NCI-H526 treated with DMSO at 0.1 percent for 48 hours (cell line): ENCODE results near the gene RINT1.
"Not testable (repeated sequence)": the region's sequence is repeated elsewhere in the genome, so short reads cannot be mapped to it uniquely, and the experiment has no call there.

Source experiments
- DNase-seq: peaks from one replicate; lab custom pipeline; 2025; lab: John Stamatoyannopoulos, UW

Gene RINT1

GRCh38 chr7:105532709-105533460 lies 884 bp downstream of the RINT1 start:
- no peak for DNase-seq

- no peak for DNase-seq
These were observed 6.3 kb downstream of the RINT1 start for GRCh38 chr7:105538339-105538738.

- DNase-seq = no peak
These were observed 27.9 kb downstream of the RINT1 start for GRCh38 chr7:105559926-105560325.

- no peak for DNase-seq
These were observed 33.2 kb downstream of the RINT1 start for GRCh38 chr7:105565190-105565589.

- no peak for DNase-seq
These were observed 35.0 kb downstream of the RINT1 start for GRCh38 chr7:105567024-105567423.

GRCh38 chr7:105567821-105568220 lies 35.8 kb downstream of the RINT1 start:
- no peak for DNase-seq

- no peak for DNase-seq
These were observed 39.9 kb downstream of the RINT1 start for GRCh38 chr7:105571891-105572290.

- DNase-seq = no peak
These were observed 45.2 kb downstream of the RINT1 start for GRCh38 chr7:105577251-105577650.

GRCh38 chr7:105578496-105578895 lies 46.5 kb downstream of the RINT1 start:
- no peak for DNase-seq

- DNase-seq = no peak
These were observed 48.2 kb downstream of the RINT1 start for GRCh38 chr7:105580022-105580740.

GRCh38 chr7:105581066-105581811 lies 49.2 kb downstream of the RINT1 start, which contains the start of gene EFCAB10:
Gene EFCAB10 (minus strand): TSS chr7:105581493. CDS start chr7:105581463, 30 bp downstream.
- DNase-seq = peak; percentile 73

- no peak for DNase-seq
These were observed 51.1 kb downstream of the RINT1 start for GRCh38 chr7:105583061-105583460.

- no peak for DNase-seq
These were observed 52.2 kb downstream of the RINT1 start for GRCh38 chr7:105584165-105584564.

- no peak for DNase-seq
These were observed 54.0 kb downstream of the RINT1 start for GRCh38 chr7:105585850-105586500.

- no peak for DNase-seq
These were observed 56.1 kb downstream of the RINT1 start for GRCh38 chr7:105587909-105588635.

GRCh38 chr7:105589356-105590077 lies 57.5 kb downstream of the RINT1 start:
- DNase-seq = peak; percentile 74

- no peak for DNase-seq
These were observed 58.8 kb downstream of the RINT1 start for GRCh38 chr7:105590793-105591192.

- no peak for DNase-seq
These were observed 59.5 kb downstream of the RINT1 start for GRCh38 chr7:105591522-105591921.

- peak; percentile 39 for DNase-seq
These were observed 62.0 kb downstream of the RINT1 start for GRCh38 chr7:105594034-105594433.

- DNase-seq = peak; percentile 72
These were observed 64.9 kb downstream of the RINT1 start for GRCh38 chr7:105596866-105597265.

GRCh38 chr7:105599080-105599479 lies 67.1 kb downstream of the RINT1 start:
- DNase-seq = not testable (repeated sequence)
